Measurements from ENCODE around the gene PRKCE.

Gene PRKCE

DNA sequence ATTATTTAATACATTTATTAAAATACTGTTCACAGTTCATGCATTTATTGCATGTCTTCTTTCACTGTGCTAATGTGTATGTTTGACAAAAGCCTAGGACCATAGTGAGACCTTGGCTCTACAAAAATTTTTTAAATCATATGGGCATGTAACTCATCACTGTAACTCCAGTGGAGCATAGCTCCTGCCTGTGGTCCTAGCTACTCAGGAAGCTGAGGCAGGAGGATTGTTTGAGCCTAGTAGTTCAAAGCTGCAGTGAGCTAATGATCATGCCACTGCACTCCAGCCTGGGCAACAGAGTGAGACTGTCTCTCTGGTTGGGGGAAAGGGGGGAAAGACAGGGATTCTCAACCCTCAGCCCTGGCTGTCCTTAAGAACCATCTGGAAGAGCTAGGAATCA, 137.8 kb downstream of the PRKCE start:
- H3K9me3 ChIP-seq (ENCODE audit: control insufficient read depth in 1 of 2, low read length in 2 of 2): no peaks in the 10 kb centered on the region
- no peaks in the 10 kb centered on the region for H3K36me3 ChIP-seq (ENCODE audit: control insufficient read depth in 1 of 2, insufficient read depth in 2 of 2, low read length in 2 of 2)
- H3K27ac ChIP-seq (ENCODE audit: low read length): no peak overlapping the region
- no peaks in the 10 kb centered on the region for H3K27me3 ChIP-seq (ENCODE audit: low read depth, low read length)
- H3K4me1 ChIP-seq (ENCODE audit: control insufficient read depth in 1 of 2, insufficient read depth in 2 of 2, low read length in 2 of 2): peaks cover 0 to 13% of the 10 kb centered on the region in 2 donors
- H3K4me3 ChIP-seq (ENCODE audit: low read depth in 1 of 2, low read length in 2 of 2): no peak overlapping the region

- H3K4me1 ChIP-seq (ENCODE audit: control insufficient read depth in 1 of 2, insufficient read depth in 2 of 2, low read length in 2 of 2): peaks cover 0 to 13% of the 10 kb centered on the region in 2 donors
- H3K36me3 ChIP-seq (ENCODE audit: control insufficient read depth in 1 of 2, insufficient read depth in 2 of 2, low read length in 2 of 2): no peaks in the 10 kb centered on the region
- H3K27ac ChIP-seq (ENCODE audit: low read length): no peak overlapping the region
Measured at GRCh38 chr2:45789961-45790723, 138.7 kb downstream of the PRKCE start.

DNA sequence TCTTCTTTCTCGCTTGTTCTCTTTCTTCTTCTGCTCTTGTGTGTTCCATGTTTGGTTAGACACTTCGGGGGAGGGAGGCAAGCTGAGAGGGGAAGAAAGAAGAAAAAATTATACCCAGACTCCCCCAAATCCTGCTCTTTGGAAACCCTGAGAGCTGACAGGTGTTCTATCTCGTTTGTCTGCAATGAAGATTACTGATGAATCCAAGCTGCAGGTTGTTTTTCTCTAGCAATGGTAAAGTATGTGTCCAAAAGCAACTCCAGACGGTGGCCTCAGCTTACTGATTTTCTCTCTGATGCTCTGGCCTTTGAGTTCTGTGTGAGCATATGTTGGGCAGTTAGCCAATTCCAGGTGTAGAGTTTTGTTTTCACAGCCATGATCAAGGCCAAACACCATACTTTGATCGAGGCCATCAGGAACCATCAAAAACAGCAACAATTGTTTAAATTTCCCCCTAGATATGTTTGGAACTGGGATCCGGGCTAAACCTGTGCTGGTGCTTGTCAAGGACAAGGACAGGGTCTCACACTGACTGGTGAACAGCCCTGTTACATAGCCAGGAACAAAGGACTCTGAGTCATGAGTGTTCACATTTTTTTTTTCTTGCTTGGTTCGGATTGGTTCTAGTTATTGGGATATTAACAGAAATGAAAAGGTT, 142.0 kb downstream of the PRKCE start:
- peaks cover 0 to 19% of the 10 kb centered on the region in 2 donors for H3K4me1 ChIP-seq (ENCODE audit: control insufficient read depth in 1 of 2, insufficient read depth in 2 of 2, low read length in 2 of 2)

More at GRCh38 chr2:45789961-45790723, 138.7 kb downstream of the PRKCE start:
- no peak overlapping the region for H3K4me3 ChIP-seq (ENCODE audit: low read depth in 1 of 2, low read length in 2 of 2)
- H3K27me3 ChIP-seq (ENCODE audit: low read depth, low read length): no peaks in the 10 kb centered on the region
- no peaks in the 10 kb centered on the region for H3K9me3 ChIP-seq (ENCODE audit: control insufficient read depth in 1 of 2, low read length in 2 of 2)

DNA sequence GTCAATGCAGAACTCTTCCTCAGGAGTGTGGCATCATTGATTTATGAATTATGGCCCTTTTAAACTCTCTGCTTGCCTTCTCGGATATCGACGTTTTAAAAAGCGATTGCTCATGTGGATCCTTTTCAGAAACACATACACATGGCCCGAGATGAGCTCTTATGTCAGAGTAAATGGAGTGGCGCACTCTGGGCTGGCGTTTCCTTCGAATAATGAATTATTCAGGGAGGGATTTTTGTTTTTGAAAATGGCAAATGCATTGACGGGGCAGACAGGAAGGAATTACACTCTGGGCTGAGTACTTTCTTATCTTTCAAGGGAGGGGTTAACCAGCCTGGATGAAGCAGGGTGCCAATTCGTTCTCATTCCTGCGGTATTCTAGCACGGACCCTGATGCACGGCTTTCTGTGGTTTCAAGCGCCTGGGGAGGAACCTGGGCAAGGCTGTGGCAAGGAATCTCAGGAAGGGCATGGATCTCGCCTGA, 142.7 kb downstream of the PRKCE start:
- Histone ChIP-seq H3K4me3 (ENCODE audit: low read depth in 1 of 2, low read length in 2 of 2) (no peak overlapping the region), H3K36me3 (ENCODE audit: control insufficient read depth in 1 of 2, insufficient read depth in 2 of 2, low read length in 2 of 2) (no peaks in the 10 kb centered on the region), H3K4me1 (ENCODE audit: control insufficient read depth in 1 of 2, insufficient read depth in 2 of 2, low read length in 2 of 2) (peaks cover 0 to 19% of the 10 kb centered on the region in 2 donors), H3K9me3 (ENCODE audit: control insufficient read depth in 1 of 2, low read length in 2 of 2) (no peaks in the 10 kb centered on the region), H3K27ac (ENCODE audit: low read length) (no peak overlapping the region), H3K27me3 (ENCODE audit: low read depth, low read length) (no peaks in the 10 kb centered on the region)

More for the DNA sequence above, 142.0 kb downstream of the PRKCE start:
- H3K27ac ChIP-seq (ENCODE audit: low read length): no peak overlapping the region
- no peaks in the 10 kb centered on the region for H3K9me3 ChIP-seq (ENCODE audit: control insufficient read depth in 1 of 2, low read length in 2 of 2)
- H3K4me3 ChIP-seq (ENCODE audit: low read depth in 1 of 2, low read length in 2 of 2): no peak overlapping the region
- H3K36me3 ChIP-seq (ENCODE audit: control insufficient read depth in 1 of 2, insufficient read depth in 2 of 2, low read length in 2 of 2): no peaks in the 10 kb centered on the region
- H3K27me3 ChIP-seq (ENCODE audit: low read depth, low read length): no peaks in the 10 kb centered on the region

DNA sequence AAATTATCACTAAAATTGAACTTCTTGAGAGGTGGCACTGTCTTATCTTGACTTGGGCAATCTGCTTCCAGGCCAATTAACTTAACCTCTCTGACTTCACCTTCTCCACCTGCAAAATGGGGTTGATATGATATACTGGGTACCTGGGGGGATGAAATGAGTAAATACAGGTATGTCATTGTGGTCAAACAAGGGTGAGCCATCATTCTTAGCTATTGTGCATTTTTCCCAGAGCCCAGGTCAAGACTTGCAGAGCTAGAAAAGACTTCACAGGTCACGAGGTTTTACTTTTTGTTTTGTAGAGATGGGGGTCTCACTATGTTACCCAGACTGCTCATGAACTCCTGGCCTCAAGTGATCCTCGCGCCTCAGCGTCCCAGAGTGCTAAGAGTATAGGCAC, 145.0 kb downstream of the PRKCE start:
- H3K27me3 ChIP-seq (ENCODE audit: low read depth, low read length): no peaks in the 10 kb centered on the region
- H3K27ac ChIP-seq (ENCODE audit: low read length): no peak overlapping the region
- no peaks in the 10 kb centered on the region for H3K9me3 ChIP-seq (ENCODE audit: control insufficient read depth in 1 of 2, low read length in 2 of 2)
- H3K4me3 ChIP-seq (ENCODE audit: low read depth in 1 of 2, low read length in 2 of 2): no peak overlapping the region
- H3K4me1 ChIP-seq (ENCODE audit: control insufficient read depth in 1 of 2, insufficient read depth in 2 of 2, low read length in 2 of 2): peaks cover 0 to 19% of the 10 kb centered on the region in 2 donors
- H3K36me3 ChIP-seq (ENCODE audit: control insufficient read depth in 1 of 2, insufficient read depth in 2 of 2, low read length in 2 of 2): no peaks in the 10 kb centered on the region

- H3K9me3 ChIP-seq (ENCODE audit: control insufficient read depth in 1 of 2, low read length in 2 of 2): no peaks in the 10 kb centered on the region
- no peaks in the 10 kb centered on the region for H3K27me3 ChIP-seq (ENCODE audit: low read depth, low read length)
- no peaks in the 10 kb centered on the region for H3K36me3 ChIP-seq (ENCODE audit: control insufficient read depth in 1 of 2, insufficient read depth in 2 of 2, low read length in 2 of 2)
- no peak overlapping the region for H3K27ac ChIP-seq (ENCODE audit: low read length)
- peaks cover 0 to 19% of the 10 kb centered on the region in 2 donors for H3K4me1 ChIP-seq (ENCODE audit: control insufficient read depth in 1 of 2, insufficient read depth in 2 of 2, low read length in 2 of 2)
- no peak overlapping the region for H3K4me3 ChIP-seq (ENCODE audit: low read depth in 1 of 2, low read length in 2 of 2)
Measured at GRCh38 chr2:45797451-45798230, 146.2 kb downstream of the PRKCE start.

DNA sequence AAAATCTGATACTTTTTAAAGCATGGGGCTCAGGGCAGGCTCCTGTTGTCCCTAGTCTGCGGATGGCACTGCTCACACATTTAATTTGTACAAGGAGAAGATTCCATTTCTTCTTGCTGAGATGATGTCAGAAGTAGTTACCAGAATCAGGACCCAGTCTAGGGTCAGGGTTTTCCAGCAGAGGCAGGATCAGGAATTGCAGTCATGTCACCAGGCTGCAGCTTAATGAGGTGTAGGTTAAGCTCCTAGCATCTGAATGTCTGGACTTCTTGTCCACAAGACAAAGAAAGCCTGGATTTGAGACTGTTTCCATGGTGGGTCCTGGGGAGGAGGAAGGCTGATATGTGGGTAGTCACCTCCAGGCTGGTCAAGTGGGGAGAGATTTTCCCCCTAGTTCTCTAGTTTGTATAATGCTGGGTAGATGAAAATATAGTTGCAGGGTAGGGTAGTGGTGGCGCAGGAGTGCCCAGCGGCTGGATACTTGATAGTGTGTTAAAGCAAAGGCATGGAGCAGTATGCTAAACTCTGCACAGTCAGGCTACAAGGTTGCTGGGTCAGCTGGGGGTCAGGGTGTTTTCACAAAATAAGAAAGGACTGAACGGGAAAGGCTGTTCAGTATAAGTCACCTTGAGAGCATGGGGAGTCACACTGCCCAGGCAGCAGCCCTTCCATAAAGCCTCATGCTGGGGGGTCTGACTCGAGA, 148.4 kb downstream of the PRKCE start:
- Histone ChIP-seq H3K27me3 (ENCODE audit: low read depth, low read length) (no peaks in the 10 kb centered on the region), H3K9me3 (ENCODE audit: control insufficient read depth in 1 of 2, low read length in 2 of 2) (no peaks in the 10 kb centered on the region), H3K4me3 (ENCODE audit: low read depth in 1 of 2, low read length in 2 of 2) (no peak overlapping the region), H3K4me1 (ENCODE audit: control insufficient read depth in 1 of 2, insufficient read depth in 2 of 2, low read length in 2 of 2) (peaks cover 0 to 7% of the 10 kb centered on the region in 2 donors), H3K36me3 (ENCODE audit: control insufficient read depth in 1 of 2, insufficient read depth in 2 of 2, low read length in 2 of 2) (no peaks in the 10 kb centered on the region), H3K27ac (ENCODE audit: low read length) (no peak overlapping the region)

DNA sequence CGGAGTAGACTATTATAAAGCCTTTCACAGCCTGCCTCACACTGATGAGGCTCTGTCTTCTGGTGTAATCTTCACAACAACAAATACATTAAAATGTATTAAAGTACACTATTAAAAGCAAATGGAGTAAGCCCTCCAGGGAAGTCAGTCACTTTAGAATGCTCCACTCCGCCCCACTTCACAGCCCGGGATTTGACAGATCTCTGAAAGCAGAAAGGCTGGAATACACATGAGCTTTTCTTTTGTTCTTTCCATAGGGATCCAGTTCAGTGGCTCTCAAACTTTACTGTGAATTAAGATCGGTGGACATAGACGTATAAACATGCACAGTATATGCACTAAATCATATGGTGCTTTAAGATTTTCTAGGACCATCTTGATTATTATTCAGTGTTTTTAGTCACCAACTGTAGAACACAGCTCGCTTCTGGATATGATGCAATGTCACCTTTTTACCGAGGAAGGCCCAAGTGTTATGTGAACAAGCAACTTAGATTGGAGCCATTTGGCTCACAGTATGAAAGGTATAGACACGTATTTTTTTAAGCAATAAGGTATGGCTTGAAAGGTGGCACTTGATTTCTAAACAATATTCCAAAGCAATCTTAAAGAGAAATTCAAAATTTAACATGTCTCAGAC, 151.1 kb downstream of the PRKCE start:
- H3K27ac ChIP-seq (ENCODE audit: low read length): no peak overlapping the region
- H3K36me3 ChIP-seq (ENCODE audit: control insufficient read depth in 1 of 2, insufficient read depth in 2 of 2, low read length in 2 of 2): no peaks in the 10 kb centered on the region
- H3K27me3 ChIP-seq (ENCODE audit: low read depth, low read length): no peaks in the 10 kb centered on the region
- H3K9me3 ChIP-seq (ENCODE audit: control insufficient read depth in 1 of 2, low read length in 2 of 2): no peaks in the 10 kb centered on the region
- H3K4me3 ChIP-seq (ENCODE audit: low read depth in 1 of 2, low read length in 2 of 2): no peak overlapping the region
- H3K4me1 ChIP-seq (ENCODE audit: control insufficient read depth in 1 of 2, insufficient read depth in 2 of 2, low read length in 2 of 2): peaks cover 0 to under 1% of the 10 kb centered on the region in 2 donors

- H3K27ac ChIP-seq (ENCODE audit: low read length): no peak overlapping the region
- no peaks in the 10 kb centered on the region for H3K4me1 ChIP-seq (ENCODE audit: control insufficient read depth in 1 of 2, insufficient read depth in 2 of 2, low read length in 2 of 2)
- no peaks in the 10 kb centered on the region for H3K36me3 ChIP-seq (ENCODE audit: control insufficient read depth in 1 of 2, insufficient read depth in 2 of 2, low read length in 2 of 2)
- H3K27me3 ChIP-seq (ENCODE audit: low read depth, low read length): no peaks in the 10 kb centered on the region
- H3K4me3 ChIP-seq (ENCODE audit: low read depth in 1 of 2, low read length in 2 of 2): no peak overlapping the region
- H3K9me3 ChIP-seq (ENCODE audit: control insufficient read depth in 1 of 2, low read length in 2 of 2): no peaks in the 10 kb centered on the region
Measured at GRCh38 chr2:45804987-45805755, 153.7 kb downstream of the PRKCE start.
